Nephron progenitor cell (in vitro differentiated cells): ENCODE results near the gene CFAP299.

Experiments
- DNase-seq: peaks from one replicate; pipeline ENCODE4 v3.0.0; 2021
- H3K27ac Mint-ChIP-seq: 2 replicates; pipeline ENCODE4 v1.8.0; 2021; ENCODE audit warnings: mild to moderate bottlenecking, moderate library complexity, mixed read lengths
- H3K27me3 Mint-ChIP-seq: 2 replicates; pipeline ENCODE4 v1.8.0; 2021; ENCODE audit warnings: mild to moderate bottlenecking, low read depth, mixed read lengths; ENCODE audit not compliant: poor library complexity
- H3K36me3 Mint-ChIP-seq: 2 replicates; pipeline ENCODE4 v1.8.0; 2021; ENCODE audit warnings: low read depth, mixed read lengths
- H3K4me1 Mint-ChIP-seq: 2 replicates; pipeline ENCODE4 v1.8.0; 2021; ENCODE audit warnings: mixed read lengths
- H3K4me3 Mint-ChIP-seq: 2 replicates; pipeline ENCODE4 v1.8.0; 2021; ENCODE audit warnings: mild to moderate bottlenecking, moderate library complexity, mixed read lengths
- H3K9me3 Mint-ChIP-seq: 2 replicates; pipeline ENCODE4 v1.8.0; 2021; ENCODE audit warnings: mild to moderate bottlenecking, moderate library complexity, mixed read lengths
- CTCF ChIP-seq: fragments of 200-600 bp; sonication (generic); IDR thresholded peaks from 2 replicates; pipeline ENCODE4 v1.5.0; 2021; ENCODE audit warnings: antibody characterized with exemption

Gene CFAP299

DNA sequence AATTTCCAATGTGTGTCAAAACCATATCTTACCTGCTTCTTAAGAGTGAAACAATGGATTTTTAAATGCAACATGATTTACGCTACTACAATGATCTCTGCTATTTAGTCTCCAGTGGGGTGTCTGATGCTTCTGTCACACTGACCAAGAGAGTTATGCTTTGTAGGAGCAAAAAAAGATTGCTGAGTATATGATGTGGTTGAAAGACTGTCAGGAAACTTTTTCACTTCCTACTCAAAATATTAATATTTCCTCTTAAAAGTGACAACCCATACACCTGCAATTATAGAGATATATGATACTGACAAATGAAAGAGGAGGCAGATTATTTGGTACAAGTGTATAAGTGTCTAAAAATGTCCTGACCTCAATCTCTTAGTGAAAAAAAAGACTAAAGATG is 589.8 kb downstream of the CFAP299 start:
- H3K9me3 Mint-ChIP-seq = no peaks in the 10 kb centered on the region
- no peak overlapping the region for H3K4me3 Mint-ChIP-seq
- no peaks in the 10 kb centered on the region for H3K4me1 Mint-ChIP-seq
- DNase-seq = no peak
- TF ChIP-seq CTCF = no peak
- H3K27me3 Mint-ChIP-seq = no peaks in the 10 kb centered on the region
- no peaks in the 10 kb centered on the region for H3K36me3 Mint-ChIP-seq
- H3K27ac Mint-ChIP-seq = no peak overlapping the region

GRCh38 chr4:80926446-80926845 is 590.9 kb downstream of the CFAP299 start:
- DNase-seq = no peak
- no peak for TF ChIP-seq CTCF
- H3K36me3 Mint-ChIP-seq = no peaks in the 10 kb centered on the region
- H3K4me3 Mint-ChIP-seq = no peak overlapping the region
- no peaks in the 10 kb centered on the region for H3K9me3 Mint-ChIP-seq
- H3K27ac Mint-ChIP-seq = no peak overlapping the region
- H3K4me1 Mint-ChIP-seq = no peaks in the 10 kb centered on the region
- peaks cover 4% of the 10 kb centered on the region for H3K27me3 Mint-ChIP-seq

- peaks cover 4% of the 10 kb centered on the region for H3K27me3 Mint-ChIP-seq
- H3K27ac Mint-ChIP-seq = no peak overlapping the region
- no peaks in the 10 kb centered on the region for H3K4me1 Mint-ChIP-seq
- H3K36me3 Mint-ChIP-seq = no peaks in the 10 kb centered on the region
- no peak for DNase-seq
- H3K9me3 Mint-ChIP-seq = no peaks in the 10 kb centered on the region
- TF ChIP-seq CTCF = no peak
- no peak overlapping the region for H3K4me3 Mint-ChIP-seq
Measured at GRCh38 chr4:80926891-80927290, 591.4 kb downstream of the CFAP299 start.

- Mint-ChIP-seq H3K4me3 (no peak overlapping the region), H3K36me3 (no peaks in the 10 kb centered on the region), H3K9me3 (no peaks in the 10 kb centered on the region), H3K27me3 (peaks cover 4% of the 10 kb centered on the region), H3K27ac (no peak overlapping the region), H3K4me1 (no peaks in the 10 kb centered on the region)
- no peak for DNase-seq
- TF ChIP-seq CTCF = no peak
Measured at GRCh38 chr4:80927420-80927819, 591.9 kb downstream of the CFAP299 start.

DNA sequence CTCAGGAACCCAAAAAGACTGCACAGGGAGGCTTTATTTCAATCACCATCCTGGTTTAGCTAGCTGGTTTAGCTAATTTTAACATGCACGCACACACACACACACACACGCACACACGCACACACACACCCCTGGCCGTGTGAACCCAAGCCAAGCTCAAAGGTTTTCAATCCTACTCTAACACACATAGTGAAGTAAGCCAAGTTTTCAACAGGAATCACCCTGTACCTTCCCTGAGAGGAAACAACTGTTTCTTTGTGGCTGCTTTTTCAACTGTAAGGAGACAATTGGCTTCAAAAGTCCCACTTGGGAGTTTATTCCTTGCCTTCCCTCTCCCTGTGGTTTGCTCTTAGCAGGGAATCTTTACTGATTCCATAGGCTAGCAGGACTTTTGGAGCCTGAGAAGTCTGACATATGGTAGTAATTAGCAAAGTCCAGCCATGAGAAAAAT is 596.1 kb downstream of the CFAP299 start:
- peaks cover 7% of the 10 kb centered on the region for H3K27me3 Mint-ChIP-seq
- no peak for DNase-seq
- H3K9me3 Mint-ChIP-seq = no peaks in the 10 kb centered on the region
- H3K36me3 Mint-ChIP-seq = no peaks in the 10 kb centered on the region
- no peak overlapping the region for H3K27ac Mint-ChIP-seq
- TF ChIP-seq CTCF = no peak
- H3K4me1 Mint-ChIP-seq = no peaks in the 10 kb centered on the region
- H3K4me3 Mint-ChIP-seq = no peak overlapping the region

GRCh38 chr4:80948141-80948540 is 612.6 kb downstream of the CFAP299 start:
- no peak for TF ChIP-seq CTCF

More at GRCh38 chr4:80948141-80948540, 612.6 kb downstream of the CFAP299 start:
- H3K27me3 Mint-ChIP-seq = peaks cover 9% of the 10 kb centered on the region
- no peak overlapping the region for H3K4me3 Mint-ChIP-seq
- DNase-seq = no peak
- H3K36me3 Mint-ChIP-seq = no peaks in the 10 kb centered on the region
- H3K27ac Mint-ChIP-seq = no peak overlapping the region
- no peaks in the 10 kb centered on the region for H3K9me3 Mint-ChIP-seq
- peaks cover 11% of the 10 kb centered on the region for H3K4me1 Mint-ChIP-seq
